ENCODE results near the gene MST1R. TPM values are rescaled to one million over a fixed set of nuclear protein-coding genes. Genes with fewer than 3 reads are reported as not detected.
A peak's percentile ranks its signal among the peaks of the same experiment; 100 is the strongest.

MST1R gene
- total RNA-seq, 1 donor = 0.81 TPM

DNA sequence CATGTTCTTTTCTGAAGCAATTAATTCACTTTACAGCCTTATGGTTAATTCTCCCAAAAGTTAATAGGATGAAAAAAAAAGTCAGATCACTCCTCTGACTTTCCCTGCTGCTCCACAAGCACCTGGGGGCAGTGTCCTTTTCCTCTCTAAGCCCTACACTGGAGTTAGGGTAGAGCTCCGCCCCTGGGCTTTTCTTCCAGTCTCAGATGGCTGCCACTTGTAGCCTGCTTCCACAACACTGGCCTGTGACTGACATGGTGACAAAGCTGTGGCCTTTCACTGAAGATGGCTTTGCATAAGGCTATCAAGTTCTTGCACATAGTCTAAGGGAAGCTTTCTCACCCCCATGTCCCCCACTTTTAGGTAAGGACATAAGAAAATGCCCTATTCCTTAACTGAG, 27.2 kb upstream of the MST1R start:
- DNase-seq (ENCODE audit: low read depth) = no peak
- no peak overlapping the region for H3K4me3 ChIP-seq (ENCODE audit: low read depth, low read length)
- TF ChIP-seq, protein P1, sequence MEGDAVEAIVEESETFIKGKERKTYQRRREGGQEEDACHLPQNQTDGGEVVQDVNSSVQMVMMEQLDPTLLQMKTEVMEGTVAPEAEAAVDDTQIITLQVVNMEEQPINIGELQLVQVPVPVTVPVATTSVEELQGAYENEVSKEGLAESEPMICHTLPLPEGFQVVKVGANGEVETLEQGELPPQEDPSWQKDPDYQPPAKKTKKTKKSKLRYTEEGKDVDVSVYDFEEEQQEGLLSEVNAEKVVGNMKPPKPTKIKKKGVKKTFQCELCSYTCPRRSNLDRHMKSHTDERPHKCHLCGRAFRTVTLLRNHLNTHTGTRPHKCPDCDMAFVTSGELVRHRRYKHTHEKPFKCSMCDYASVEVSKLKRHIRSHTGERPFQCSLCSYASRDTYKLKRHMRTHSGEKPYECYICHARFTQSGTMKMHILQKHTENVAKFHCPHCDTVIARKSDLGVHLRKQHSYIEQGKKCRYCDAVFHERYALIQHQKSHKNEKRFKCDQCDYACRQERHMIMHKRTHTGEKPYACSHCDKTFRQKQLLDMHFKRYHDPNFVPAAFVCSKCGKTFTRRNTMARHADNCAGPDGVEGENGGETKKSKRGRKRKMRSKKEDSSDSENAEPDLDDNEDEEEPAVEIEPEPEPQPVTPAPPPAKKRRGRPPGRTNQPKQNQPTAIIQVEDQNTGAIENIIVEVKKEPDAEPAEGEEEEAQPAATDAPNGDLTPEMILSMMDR (IDR thresholded peaks at IDR 0.05; ENCODE audit: insufficient read depth, low read length) = no peak

GRCh38 chr3:49930168-49930690, 26.6 kb upstream of the MST1R start:
- TF ChIP-seq, protein P1 (IDR thresholded peaks at IDR 0.05; ENCODE audit: insufficient read depth, low read length) = no peak
- no peak for DNase-seq (ENCODE audit: low read depth)
- H3K4me3 ChIP-seq (ENCODE audit: low read depth, low read length) = peak overlapping the region; percentile 86

GRCh38 chr3:49929291-49930167, 25.9 kb upstream of the MST1R start, which contains the start of gene MON1A:
Gene MON1A (minus strand): TSS chr3:49929811. CDS start chr3:49913346, 16,465 bp downstream.
- H3K4me3 ChIP-seq (ENCODE audit: low read depth, low read length) = peak within 1 kb of the TSS; percentile 86
- TF ChIP-seq, protein P1 (IDR thresholded peaks at IDR 0.05; ENCODE audit: insufficient read depth, low read length) = peak; percentile 25
- peak; percentile 91 for DNase-seq (ENCODE audit: low read depth)

DNA sequence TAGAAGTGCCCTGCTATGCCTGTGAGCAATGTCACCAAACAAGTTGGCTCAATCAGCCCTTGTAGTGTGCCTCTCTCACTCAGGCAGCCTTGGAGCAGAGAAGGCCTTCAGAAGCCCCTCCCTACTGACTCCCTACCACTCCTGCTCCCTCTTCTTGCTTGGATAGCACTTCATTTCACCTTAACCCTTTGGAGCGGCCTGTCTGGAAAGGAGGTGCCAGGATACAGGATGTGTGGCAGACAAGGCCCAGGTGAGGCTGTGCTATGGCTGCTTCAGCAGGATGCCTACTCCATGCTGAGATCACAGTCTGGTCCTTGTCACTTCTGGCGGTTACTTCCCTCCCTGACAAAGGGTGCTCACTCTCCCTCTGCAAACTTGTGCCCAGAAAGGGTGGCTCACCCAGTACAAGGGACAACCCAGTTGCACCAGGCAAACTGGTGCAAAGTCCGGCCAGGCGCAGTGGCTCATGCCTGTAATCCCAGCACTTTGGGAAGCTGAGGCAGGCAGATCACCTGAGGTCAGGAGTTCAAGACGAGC, 24.9 kb upstream of the MST1R start:
- H3K4me3 ChIP-seq (ENCODE audit: low read depth, low read length) = peak overlapping the region; percentile 41
- TF ChIP-seq, protein P1 (IDR thresholded peaks at IDR 0.05; ENCODE audit: insufficient read depth, low read length) = no peak
- DNase-seq (ENCODE audit: low read depth) = no peak

DNA sequence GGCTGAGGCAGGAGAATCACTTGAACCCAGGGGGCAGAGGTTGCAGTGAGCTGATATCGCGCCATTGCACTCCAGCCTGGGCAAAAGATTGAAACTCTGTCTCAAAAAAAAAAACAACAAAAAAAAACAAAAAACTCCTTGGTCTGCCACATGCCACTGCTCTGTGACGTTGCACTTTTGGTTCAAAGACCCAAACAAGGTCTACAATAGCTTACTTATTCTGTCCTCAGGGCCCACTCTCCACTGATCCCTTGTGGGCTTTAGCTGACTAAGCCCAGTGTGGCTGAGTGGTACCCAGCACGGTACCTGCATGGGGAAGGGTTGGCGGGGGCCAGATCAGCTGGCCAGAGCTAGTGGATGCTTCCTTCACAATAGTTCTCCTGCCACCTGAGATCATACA, 24.1 kb upstream of the MST1R start:
- no peak overlapping the region for H3K4me3 ChIP-seq (ENCODE audit: low read depth, low read length)
- DNase-seq (ENCODE audit: low read depth) = no peak
- TF ChIP-seq, protein P1 (IDR thresholded peaks at IDR 0.05; ENCODE audit: insufficient read depth, low read length) = no peak

GRCh38 chr3:49926117-49926728, 22.6 kb upstream of the MST1R start:
- DNase-seq (ENCODE audit: low read depth) = no peak
- TF ChIP-seq, protein P1 (IDR thresholded peaks at IDR 0.05; ENCODE audit: insufficient read depth, low read length) = no peak
- H3K4me3 ChIP-seq (ENCODE audit: low read depth, low read length) = no peak overlapping the region
